Mucosa of stomach (tissue), 1 donor: Measurements from ENCODE around the gene LNPEP.

Experiments
- H3K27me3 ChIP-seq: one replicate; pipeline ENCODE4 v1.7.0; 2013; ENCODE audit warnings: mild to moderate bottlenecking, low read length; ENCODE audit not compliant: control insufficient read depth, insufficient read depth
- H3K36me3 ChIP-seq: one replicate; pipeline ENCODE4 v1.7.0; 2013; ENCODE audit warnings: low read length; ENCODE audit not compliant: control insufficient read depth, insufficient read depth
- H3K4me1 ChIP-seq: one replicate; pipeline ENCODE4 v1.7.0; 2013; ENCODE audit warnings: mild to moderate bottlenecking, low read length; ENCODE audit not compliant: control insufficient read depth, insufficient read depth
- H3K4me3 ChIP-seq: one replicate; pipeline ENCODE4 v1.7.0; 2013; ENCODE audit warnings: low read length
- H3K9ac ChIP-seq: one replicate; pipeline ENCODE4 v1.7.0; 2013; ENCODE audit warnings: mild to moderate bottlenecking, low read length, moderate library complexity
- H3K9me3 ChIP-seq: one replicate; pipeline ENCODE4 v1.7.0; 2013; ENCODE audit warnings: mild to moderate bottlenecking, low read length, moderate library complexity; ENCODE audit not compliant: control insufficient read depth
- donor health status: Pancreatic carcinoma.

The LNPEP gene

GRCh38 chr5:97063251-97063650, 127.4 kb downstream of the LNPEP start:
- no peak overlapping the region for H3K4me3 ChIP-seq
- no peaks in the 10 kb centered on the region for H3K36me3 ChIP-seq
- no peaks in the 10 kb centered on the region for H3K4me1 ChIP-seq
- no peaks in the 10 kb centered on the region for H3K27me3 ChIP-seq
- no peak overlapping the region for H3K9ac ChIP-seq
- H3K9me3 ChIP-seq, result no peaks in the 10 kb centered on the region

- H3K9me3 ChIP-seq, result no peaks in the 10 kb centered on the region
- no peak overlapping the region for H3K4me3 ChIP-seq
- H3K36me3 ChIP-seq, result no peaks in the 10 kb centered on the region
- no peak overlapping the region for H3K9ac ChIP-seq
- no peaks in the 10 kb centered on the region for H3K4me1 ChIP-seq
- no peaks in the 10 kb centered on the region for H3K27me3 ChIP-seq
Observed at GRCh38 chr5:97065475-97065874, 129.6 kb downstream of the LNPEP start.

GRCh38 chr5:97067296-97067850, 131.5 kb downstream of the LNPEP start:
- H3K27me3 ChIP-seq, result no peaks in the 10 kb centered on the region
- no peak overlapping the region for H3K9ac ChIP-seq
- no peaks in the 10 kb centered on the region for H3K9me3 ChIP-seq
- no peaks in the 10 kb centered on the region for H3K36me3 ChIP-seq
- H3K4me1 ChIP-seq, result no peaks in the 10 kb centered on the region
- H3K4me3 ChIP-seq, result no peak overlapping the region

- Histone ChIP-seq H3K9me3 (no peaks in the 10 kb centered on the region), H3K4me1 (no peaks in the 10 kb centered on the region), H3K27me3 (no peaks in the 10 kb centered on the region), H3K36me3 (no peaks in the 10 kb centered on the region), H3K4me3 (no peak overlapping the region), H3K9ac (no peak overlapping the region)
Observed at GRCh38 chr5:97070234-97070633, 134.4 kb downstream of the LNPEP start.

GRCh38 chr5:97071101-97071500, 135.2 kb downstream of the LNPEP start:
- H3K9me3 ChIP-seq, result no peaks in the 10 kb centered on the region
- no peaks in the 10 kb centered on the region for H3K27me3 ChIP-seq
- no peak overlapping the region for H3K4me3 ChIP-seq
- no peaks in the 10 kb centered on the region for H3K36me3 ChIP-seq
- no peaks in the 10 kb centered on the region for H3K4me1 ChIP-seq
- H3K9ac ChIP-seq, result no peak overlapping the region

- H3K9ac ChIP-seq, result no peak overlapping the region
- no peak overlapping the region for H3K4me3 ChIP-seq
- no peaks in the 10 kb centered on the region for H3K27me3 ChIP-seq
- no peaks in the 10 kb centered on the region for H3K36me3 ChIP-seq
- no peaks in the 10 kb centered on the region for H3K9me3 ChIP-seq
- no peaks in the 10 kb centered on the region for H3K4me1 ChIP-seq
Observed at GRCh38 chr5:97071993-97072392, 136.1 kb downstream of the LNPEP start.

- H3K36me3 ChIP-seq, result no peaks in the 10 kb centered on the region
- H3K27me3 ChIP-seq, result no peaks in the 10 kb centered on the region
- no peak overlapping the region for H3K9ac ChIP-seq
- no peaks in the 10 kb centered on the region for H3K4me1 ChIP-seq
- no peaks in the 10 kb centered on the region for H3K9me3 ChIP-seq
- H3K4me3 ChIP-seq, result no peak overlapping the region
Observed at GRCh38 chr5:97072696-97073095, 136.8 kb downstream of the LNPEP start.

GRCh38 chr5:97073420-97073819, 137.5 kb downstream of the LNPEP start:
- Histone ChIP-seq H3K9ac (no peak overlapping the region), H3K4me3 (no peak overlapping the region), H3K4me1 (no peaks in the 10 kb centered on the region), H3K27me3 (no peaks in the 10 kb centered on the region), H3K9me3 (no peaks in the 10 kb centered on the region), H3K36me3 (no peaks in the 10 kb centered on the region)

GRCh38 chr5:97074859-97075489, 139.1 kb downstream of the LNPEP start:
- Histone ChIP-seq H3K36me3 (no peaks in the 10 kb centered on the region), H3K4me1 (no peaks in the 10 kb centered on the region), H3K27me3 (no peaks in the 10 kb centered on the region), H3K4me3 (no peak overlapping the region), H3K9ac (no peak overlapping the region), H3K9me3 (no peaks in the 10 kb centered on the region)

- Histone ChIP-seq H3K27me3 (no peaks in the 10 kb centered on the region), H3K9me3 (no peaks in the 10 kb centered on the region), H3K4me3 (no peak overlapping the region), H3K4me1 (no peaks in the 10 kb centered on the region), H3K36me3 (no peaks in the 10 kb centered on the region), H3K9ac (no peak overlapping the region)
Observed at GRCh38 chr5:97075649-97076048, 139.8 kb downstream of the LNPEP start.

- Histone ChIP-seq H3K9me3 (no peaks in the 10 kb centered on the region), H3K27me3 (no peaks in the 10 kb centered on the region), H3K4me3 (no peak overlapping the region), H3K36me3 (no peaks in the 10 kb centered on the region), H3K4me1 (no peaks in the 10 kb centered on the region), H3K9ac (no peak overlapping the region)
Observed at GRCh38 chr5:97076098-97076497, 140.2 kb downstream of the LNPEP start.

- no peak overlapping the region for H3K9ac ChIP-seq
- H3K36me3 ChIP-seq, result no peaks in the 10 kb centered on the region
- peaks cover 8% of the 10 kb centered on the region for H3K4me1 ChIP-seq
- no peaks in the 10 kb centered on the region for H3K27me3 ChIP-seq
- H3K9me3 ChIP-seq, result no peaks in the 10 kb centered on the region
- no peak overlapping the region for H3K4me3 ChIP-seq
Observed at GRCh38 chr5:97077246-97077645, 141.4 kb downstream of the LNPEP start.
